Thymus (tissue), 11 donors: ENCODE measurements around the gene CTXND1. TPM values are rescaled to one million over a fixed set of nuclear protein-coding genes. Genes with fewer than 3 reads are reported as not detected.

Experiments used
- DNase-seq, 9 donors: peaks; one replicate each; pipeline ENCODE4 v3.0.0-alpha.2; 2013; ENCODE audit warnings: low spot score in 9 of 9, low read depth in 6 of 9, missing footprints in 1 of 9
- H3K27ac ChIP-seq, 2 donors: one replicate each; pipeline ENCODE4 v1.5.1; 2013; ENCODE audit warnings: control low read depth in 1 of 2, low read depth in 1 of 2, low read length in 1 of 2, mild to moderate bottlenecking in 1 of 2, moderate library complexity in 1 of 2
- H3K27me3 ChIP-seq, 2 donors: one replicate each; pipeline ENCODE4 v1.5.1; 2013; ENCODE audit warnings: low read length in 1 of 2; ENCODE audit not compliant: control insufficient read depth in 2 of 2, insufficient read depth in 1 of 2
- H3K36me3 ChIP-seq, 2 donors: one replicate each; pipeline ENCODE4 v1.5.1; 2013; ENCODE audit warnings: low read length in 1 of 2, mild to moderate bottlenecking in 1 of 2, moderate library complexity in 1 of 2; ENCODE audit not compliant: control insufficient read depth in 2 of 2, insufficient read depth in 2 of 2
- H3K4me1 ChIP-seq, 2 donors: one replicate each; pipeline ENCODE4 v1.5.1; 2013; ENCODE audit warnings: low read length in 2 of 2; ENCODE audit not compliant: control insufficient read depth in 2 of 2, insufficient read depth in 2 of 2
- H3K4me3 ChIP-seq, 2 donors: one replicate each; pipeline ENCODE4 v1.5.1; 2013; ENCODE audit warnings: low read length in 2 of 2, control low read depth in 1 of 2, mild to moderate bottlenecking in 1 of 2
- H3K9me3 ChIP-seq, 2 donors: one replicate each; pipeline ENCODE4 v1.5.1; 2013; ENCODE audit warnings: low read length in 1 of 2, mild to moderate bottlenecking in 1 of 2; ENCODE audit not compliant: control insufficient read depth in 2 of 2, insufficient read depth in 1 of 2
- WGBS: extraction: QIAGEN DNeasy Blood & Tissue Kit; methylation state at CpG from one replicate; pipeline ENCODE4 v1.1.7; 2013; 5-methylcytosine and 5-hydroxymethylcytosine counted together
- polyA plus RNA-seq: library from polyadenylated mRNA; stranded (reverse); fragments of 200-250 nt; gene quantifications from one replicate; pipeline ENCODE4 v1.2.3, GENCODE V29; 2013
- total RNA-seq: library from RNA; stranded (reverse); fragments of 120-200 nt; gene quantifications from one replicate; pipeline ENCODE4 v1.2.4, GENCODE V29; 2013
- donor health status: healthy.

Gene CTXND1
- total and polyA plus RNA-seq, 2 donors = 0.05 to 0.07 TPM

GRCh38 chr15:80183306-80183705, 68.7 kb downstream of the CTXND1 start:
- Histone ChIP-seq H3K27ac (no peak overlapping the region), H3K27me3 (no peaks in the 10 kb centered on the region), H3K4me1 (no peaks in the 10 kb centered on the region), H3K4me3 (no peak overlapping the region), H3K9me3 (no peaks in the 10 kb centered on the region), H3K36me3 (peaks cover 0 to 2% of the 10 kb centered on the region in 2 donors)
- no peak for DNase-seq
- 98% methylated on average over 10 of the region's 10 CpGs for WGBS

DNA sequence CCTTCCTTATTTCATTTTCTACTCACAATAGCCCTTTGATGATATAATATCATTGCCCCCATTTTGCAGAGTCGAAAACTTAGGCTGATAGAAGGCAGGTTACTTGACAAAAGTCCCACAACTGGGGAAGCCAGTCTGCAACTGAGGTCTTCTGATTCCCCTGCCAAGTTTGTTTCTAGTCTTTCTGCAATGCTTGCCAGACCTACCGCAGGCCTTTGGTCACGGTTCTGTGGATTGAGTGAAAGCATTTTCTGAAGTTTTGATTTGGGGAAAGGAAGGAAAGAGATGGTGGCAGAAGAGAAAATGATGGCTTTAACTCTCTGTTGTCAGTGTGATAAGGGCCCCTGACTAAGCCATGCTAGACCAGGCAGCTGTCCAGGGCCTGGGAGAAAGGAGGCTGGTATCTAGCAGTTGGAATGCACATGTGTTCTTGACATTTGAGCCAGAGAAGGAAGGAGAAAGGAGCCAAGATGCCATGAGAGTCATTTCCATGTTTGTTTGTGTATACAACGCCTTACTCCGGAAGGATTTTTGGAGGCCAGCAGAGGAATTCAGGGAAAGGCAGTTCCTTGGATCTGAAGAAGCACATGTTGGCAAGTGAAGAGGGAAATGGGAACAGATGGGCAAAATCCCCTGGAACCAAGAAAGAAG, 69.3 kb downstream of the CTXND1 start:
- no peak overlapping the region for H3K4me3 ChIP-seq
- no peak overlapping the region for H3K27ac ChIP-seq
- H3K4me1 ChIP-seq = no peaks in the 10 kb centered on the region
- H3K27me3 ChIP-seq = no peaks in the 10 kb centered on the region
- peaks cover 0 to 2% of the 10 kb centered on the region in 2 donors for H3K36me3 ChIP-seq
- 94% methylated on average over 5 of the region's 5 CpGs for WGBS
- H3K9me3 ChIP-seq = no peaks in the 10 kb centered on the region
- no peak for DNase-seq

DNA sequence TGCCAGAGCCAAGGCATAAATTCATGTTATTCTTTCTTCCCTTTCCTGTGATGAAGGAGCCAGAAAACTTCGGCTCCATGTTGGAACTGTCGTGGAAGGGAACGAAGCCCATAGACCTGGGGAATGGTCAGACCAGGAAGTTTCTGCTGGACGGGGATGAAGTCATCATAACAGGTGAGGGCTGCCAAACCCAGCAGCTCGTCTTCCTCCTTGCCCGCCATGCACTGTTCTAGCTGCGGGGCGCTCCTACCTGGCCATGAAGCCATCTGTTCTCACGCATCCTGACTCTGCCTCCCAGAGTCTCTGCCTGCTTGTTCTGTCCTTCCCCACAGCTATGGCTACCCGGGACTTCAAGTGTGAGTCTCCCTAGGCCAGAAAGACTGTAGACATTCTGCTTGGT, 71.0 kb downstream of the CTXND1 start:
- Histone ChIP-seq H3K27me3 (no peaks in the 10 kb centered on the region), H3K4me3 (no peak overlapping the region), H3K4me1 (no peaks in the 10 kb centered on the region), H3K27ac (no peak overlapping the region), H3K36me3 (peaks cover 0 to 2% of the 10 kb centered on the region in 2 donors), H3K9me3 (no peaks in the 10 kb centered on the region)
- WGBS = 95% methylated on average over 10 of the region's 10 CpGs
- no peak for DNase-seq

DNA sequence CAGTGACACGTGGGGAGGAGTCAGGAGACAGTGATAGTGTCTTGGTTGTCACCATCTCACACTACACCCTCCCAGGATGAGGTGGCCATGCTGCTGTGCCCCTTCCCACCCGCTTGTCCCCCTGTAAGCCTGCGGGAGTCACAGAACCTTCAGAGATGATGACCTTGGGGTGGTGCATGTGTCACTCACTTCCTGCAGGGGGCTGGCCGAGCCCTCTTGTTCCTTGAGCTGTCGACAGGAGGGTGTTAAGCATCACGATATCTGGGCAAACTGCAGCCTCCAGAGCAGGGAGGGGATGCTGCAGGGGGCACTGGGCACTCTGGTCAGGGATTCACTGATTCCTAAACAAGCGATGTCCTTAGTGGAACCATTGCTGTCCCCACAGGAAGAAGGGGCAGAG, 71.5 kb downstream of the CTXND1 start:
- DNase-seq = no peak
- no peaks in the 10 kb centered on the region for H3K9me3 ChIP-seq
- H3K27ac ChIP-seq = no peak overlapping the region
- H3K4me3 ChIP-seq = no peak overlapping the region
- 97% methylated on average over 7 of the region's 7 CpGs for WGBS
- no peaks in the 10 kb centered on the region for H3K4me1 ChIP-seq
- H3K36me3 ChIP-seq = peaks cover 0 to 2% of the 10 kb centered on the region in 2 donors
- H3K27me3 ChIP-seq = no peaks in the 10 kb centered on the region

DNA sequence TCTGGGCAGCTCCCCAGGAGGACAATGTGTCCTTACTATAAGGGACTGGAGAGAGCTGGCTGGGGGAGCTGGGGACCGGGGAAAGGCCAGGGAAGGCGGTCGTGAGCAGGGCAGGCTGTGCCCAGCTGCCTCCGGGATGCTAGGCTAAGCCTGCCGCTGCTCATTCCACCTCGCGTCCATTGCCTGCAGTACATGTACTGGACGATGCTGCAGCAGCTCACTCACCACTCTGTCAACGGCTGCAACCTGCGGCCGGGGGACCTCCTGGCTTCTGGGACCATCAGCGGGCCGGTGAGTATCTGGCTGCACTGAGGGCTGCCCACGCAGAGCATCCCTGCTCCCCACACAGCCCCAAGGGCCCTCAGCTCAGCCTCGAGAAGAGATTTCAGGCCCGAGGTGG, 72.1 kb downstream of the CTXND1 start:
- no peak for DNase-seq
- no peak overlapping the region for H3K4me3 ChIP-seq
- H3K27ac ChIP-seq = no peak overlapping the region
- peaks cover 0 to 2% of the 10 kb centered on the region in 2 donors for H3K36me3 ChIP-seq
- no peaks in the 10 kb centered on the region for H3K27me3 ChIP-seq
- no peaks in the 10 kb centered on the region for H3K4me1 ChIP-seq
- no peaks in the 10 kb centered on the region for H3K9me3 ChIP-seq
- 88% methylated on average over 16 of the region's 16 CpGs for WGBS

- Histone ChIP-seq H3K36me3 (peaks cover 0 to 7% of the 10 kb centered on the region in 2 donors), H3K4me1 (no peaks in the 10 kb centered on the region), H3K27me3 (no peaks in the 10 kb centered on the region), H3K27ac (no peak overlapping the region), H3K9me3 (no peaks in the 10 kb centered on the region), H3K4me3 (no peak overlapping the region)
- no peak for DNase-seq
- 95% methylated on average over 17 of the region's 17 CpGs for WGBS
Measured at GRCh38 chr15:80179025-80179759, 72.8 kb downstream of the CTXND1 start.

DNA sequence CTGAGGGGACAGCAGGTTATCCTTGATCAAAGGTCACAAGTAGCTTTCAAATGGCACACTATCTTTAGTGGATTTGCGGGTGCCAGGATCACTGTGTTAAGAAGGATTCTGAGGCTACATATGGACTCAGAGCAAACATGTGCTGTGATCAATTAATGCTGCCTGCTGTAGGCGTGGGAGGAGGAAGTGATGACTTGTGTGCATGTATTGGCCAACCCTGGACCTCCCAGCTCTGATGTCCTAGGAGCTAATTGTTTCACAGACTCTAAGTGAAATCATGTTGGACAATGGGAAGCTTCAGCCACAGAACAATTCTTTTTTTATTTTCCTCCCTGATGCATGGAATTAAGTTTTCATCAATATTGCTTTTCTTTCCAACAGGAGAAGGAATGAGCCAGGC, 74.9 kb downstream of the CTXND1 start:
- no peak overlapping the region for H3K4me3 ChIP-seq

GRCh38 chr15:80176443-80176842, 75.6 kb downstream of the CTXND1 start:
- Histone ChIP-seq H3K27ac (no peak overlapping the region), H3K4me1 (no peaks in the 10 kb centered on the region), H3K9me3 (no peaks in the 10 kb centered on the region), H3K36me3 (peaks cover 0 to 6% of the 10 kb centered on the region in 2 donors), H3K27me3 (no peaks in the 10 kb centered on the region), H3K4me3 (no peak overlapping the region)
- no peak for DNase-seq
- 80% methylated on average over 6 of the region's 6 CpGs for WGBS

More for the DNA sequence above, 74.9 kb downstream of the CTXND1 start:
- no peak for DNase-seq
- H3K9me3 ChIP-seq = no peaks in the 10 kb centered on the region
- no peak overlapping the region for H3K27ac ChIP-seq
- H3K36me3 ChIP-seq = peaks cover 0 to 7% of the 10 kb centered on the region in 2 donors
- no peaks in the 10 kb centered on the region for H3K4me1 ChIP-seq
- 98% methylated on average over 2 of the region's 2 CpGs for WGBS
- H3K27me3 ChIP-seq = no peaks in the 10 kb centered on the region

- WGBS = 99% methylated on average over 9 of the region's 9 CpGs
- H3K36me3 ChIP-seq = peaks cover 0 to 4% of the 10 kb centered on the region in 2 donors
Measured at GRCh38 chr15:80175436-80175835, 76.6 kb downstream of the CTXND1 start.

More at GRCh38 chr15:80175436-80175835, 76.6 kb downstream of the CTXND1 start:
- Histone ChIP-seq H3K4me1 (no peaks in the 10 kb centered on the region), H3K27ac (no peak overlapping the region), H3K27me3 (no peaks in the 10 kb centered on the region), H3K9me3 (no peaks in the 10 kb centered on the region), H3K4me3 (no peak overlapping the region)
- no peak for DNase-seq
